ENCODE data around the gene DYNC2LI1.

DYNC2LI1 gene

GRCh38 chr2:43812006-43812405 lies 38.2 kb downstream of the DYNC2LI1 start:
- no peak for TF ChIP-seq CTCF (IDR thresholded peaks at IDR 0.05; ENCODE audit: extremely low read depth, missing control alignments)
- DNase-seq (ENCODE audit: low spot score) = no peak

- TF ChIP-seq CTCF (IDR thresholded peaks at IDR 0.05; ENCODE audit: extremely low read depth, missing control alignments) = no peak
- DNase-seq (ENCODE audit: low spot score) = no peak
Observed at GRCh38 chr2:43812947-43813346, 39.1 kb downstream of the DYNC2LI1 start.

GRCh38 chr2:43814711-43815110 lies 40.9 kb downstream of the DYNC2LI1 start:
- TF ChIP-seq CTCF (IDR thresholded peaks at IDR 0.05; ENCODE audit: extremely low read depth, missing control alignments) = no peak
- no peak for DNase-seq (ENCODE audit: low spot score)

GRCh38 chr2:43818761-43819160 lies 44.9 kb downstream of the DYNC2LI1 start:
- no peak for DNase-seq (ENCODE audit: low spot score)
- no peak for TF ChIP-seq CTCF (IDR thresholded peaks at IDR 0.05; ENCODE audit: extremely low read depth, missing control alignments)

- no peak for DNase-seq (ENCODE audit: low spot score)
- TF ChIP-seq CTCF (IDR thresholded peaks at IDR 0.05; ENCODE audit: extremely low read depth, missing control alignments) = no peak
Observed at GRCh38 chr2:43819491-43820163, 45.8 kb downstream of the DYNC2LI1 start.

GRCh38 chr2:43822839-43823238 lies 49.0 kb downstream of the DYNC2LI1 start:
- no peak for TF ChIP-seq CTCF (IDR thresholded peaks at IDR 0.05; ENCODE audit: extremely low read depth, missing control alignments)
- no peak for DNase-seq (ENCODE audit: low spot score)

GRCh38 chr2:43823751-43824150 lies 49.9 kb downstream of the DYNC2LI1 start:
- DNase-seq (ENCODE audit: low spot score) = no peak
- TF ChIP-seq CTCF (IDR thresholded peaks at IDR 0.05; ENCODE audit: extremely low read depth, missing control alignments) = no peak

Data from GM20000 (cell line).